Activated CD8-positive, alpha-beta memory T cell treated with anti-CD3 and anti-CD28 coated beads, Interleukin-2, amount 50 U/mL, for 4 hours (primary cell): ENCODE measurements around the gene SPCS2.
"Not testable (repeated sequence)": the region's sequence is repeated elsewhere in the genome, so short reads cannot be mapped to it uniquely, and the experiment has no call there.

ENCODE experiments used
- DNase-seq: peaks from one replicate; pipeline ENCODE4 v3.0.0-alpha.2; 2020

Gene SPCS2

GRCh38 chr11:75002516-75002915 lies 53.5 kb downstream of the SPCS2 start:
- DNase-seq = no peak

- no peak for DNase-seq
Measured at GRCh38 chr11:75004215-75004614, 55.1 kb downstream of the SPCS2 start.

GRCh38 chr11:75011357-75011756 lies 62.3 kb downstream of the SPCS2 start:
- DNase-seq = no peak

- no peak for DNase-seq
Measured at GRCh38 chr11:75011872-75012271, 62.8 kb downstream of the SPCS2 start.

DNA sequence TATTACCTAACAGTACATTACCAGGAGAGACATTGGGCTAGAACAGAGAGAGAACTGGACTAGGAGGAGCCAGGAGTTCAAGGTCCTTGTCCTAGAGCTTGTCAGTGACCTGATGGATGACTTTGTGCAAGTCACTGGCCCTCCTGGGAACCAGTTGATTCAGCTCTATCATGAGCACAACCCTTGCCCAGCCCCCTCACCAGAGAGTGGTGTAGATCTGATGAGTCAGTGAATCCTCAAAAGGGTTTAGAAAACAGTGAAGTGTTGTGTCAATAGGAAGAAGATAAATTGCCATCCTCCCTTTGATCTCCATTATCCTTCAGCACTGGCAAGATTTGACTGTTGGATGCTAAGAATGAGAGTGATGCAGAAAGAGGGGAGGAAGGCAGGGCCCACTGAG lies 64.0 kb downstream of the SPCS2 start:
- no peak for DNase-seq

DNA sequence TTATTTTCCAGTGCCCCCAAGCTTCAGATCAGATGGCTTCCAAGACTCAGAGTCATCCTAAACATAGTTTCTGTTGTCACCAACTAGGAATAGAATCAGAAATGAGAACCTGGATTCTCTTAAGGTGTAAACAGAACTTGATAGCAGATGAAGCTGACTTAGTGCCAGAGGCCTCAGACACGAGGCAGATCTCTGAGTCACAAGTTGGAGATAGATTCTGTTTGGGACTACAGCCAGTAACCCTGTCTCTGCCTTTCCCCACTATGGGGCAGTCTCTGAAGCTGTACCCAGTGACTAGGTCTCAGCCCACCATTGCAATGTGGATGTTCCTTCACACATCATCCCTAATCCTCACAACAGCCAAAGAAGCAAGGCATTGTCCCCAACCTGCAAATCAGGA lies 65.1 kb downstream of the SPCS2 start:
- no peak for DNase-seq

DNA sequence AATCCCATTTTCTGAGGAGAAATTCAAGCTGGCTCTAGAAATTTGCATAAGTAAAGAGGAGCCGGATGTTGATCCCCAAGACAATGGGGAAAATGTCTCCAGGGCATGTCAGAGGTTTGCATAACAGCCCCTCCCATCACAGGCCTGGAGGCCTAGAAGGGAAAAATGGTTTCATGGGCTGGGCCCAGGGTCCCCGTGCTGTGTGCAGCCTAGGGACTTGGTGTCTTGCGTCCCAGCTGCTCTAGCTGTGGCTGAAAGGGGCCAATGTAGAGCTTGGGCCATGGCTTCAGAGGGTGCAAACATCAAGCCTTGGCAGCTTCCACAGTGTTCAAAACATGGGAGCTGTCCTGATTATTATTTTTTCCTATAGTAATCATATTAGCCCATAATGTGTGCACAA lies 70.1 kb downstream of the SPCS2 start:
- not testable (repeated sequence) for DNase-seq

GRCh38 chr11:75020328-75020727 lies 71.3 kb downstream of the SPCS2 start:
- not testable (repeated sequence) for DNase-seq

- no peak for DNase-seq
Measured at GRCh38 chr11:75022296-75022695, 73.2 kb downstream of the SPCS2 start.

GRCh38 chr11:75022759-75023396 lies 73.8 kb downstream of the SPCS2 start:
- DNase-seq = peak; percentile 76

- no peak for DNase-seq
Measured at GRCh38 chr11:75023446-75024067, 74.5 kb downstream of the SPCS2 start.

DNA sequence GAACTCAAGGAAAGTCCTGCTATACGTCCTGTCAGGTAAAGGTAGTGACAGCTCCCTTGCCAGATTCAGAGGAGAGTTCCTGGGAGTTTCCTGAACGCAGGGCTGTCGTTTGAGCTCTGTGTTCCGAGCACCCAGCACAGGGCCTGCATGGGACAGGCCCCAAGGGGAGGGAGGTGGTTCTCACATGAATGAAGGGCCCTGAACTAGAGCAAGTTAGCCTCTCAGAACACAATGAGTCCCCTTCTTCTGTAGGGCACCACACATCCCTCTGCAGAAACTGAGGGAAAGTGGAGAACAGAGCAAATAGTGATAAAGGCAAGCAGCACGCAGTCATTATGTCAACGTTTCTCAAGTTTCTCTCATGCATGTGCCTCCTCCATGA lies 75.0 kb downstream of the SPCS2 start:
- DNase-seq = no peak

- no peak for DNase-seq
Measured at GRCh38 chr11:75024764-75025211, 75.7 kb downstream of the SPCS2 start.

DNA sequence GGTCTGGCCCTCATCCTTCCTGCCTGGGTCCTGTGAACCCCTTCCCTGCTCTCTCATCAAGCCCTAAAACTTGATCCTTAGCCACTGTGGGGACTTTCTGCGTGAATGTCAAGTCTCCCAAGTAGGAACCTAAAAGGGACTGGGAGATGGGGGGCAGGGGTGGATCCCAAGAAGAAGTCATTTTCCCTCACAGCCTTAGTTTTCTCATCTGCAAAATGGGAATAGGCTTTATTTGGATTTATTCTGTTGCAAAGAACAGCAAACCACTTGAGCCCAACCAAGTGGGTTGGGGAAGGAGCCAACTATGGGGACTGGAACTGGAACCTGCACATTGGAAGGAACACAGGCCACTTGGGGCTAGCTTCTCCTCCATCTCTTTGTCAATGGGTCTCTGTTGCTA lies 76.5 kb downstream of the SPCS2 start:
- DNase-seq = no peak

DNA sequence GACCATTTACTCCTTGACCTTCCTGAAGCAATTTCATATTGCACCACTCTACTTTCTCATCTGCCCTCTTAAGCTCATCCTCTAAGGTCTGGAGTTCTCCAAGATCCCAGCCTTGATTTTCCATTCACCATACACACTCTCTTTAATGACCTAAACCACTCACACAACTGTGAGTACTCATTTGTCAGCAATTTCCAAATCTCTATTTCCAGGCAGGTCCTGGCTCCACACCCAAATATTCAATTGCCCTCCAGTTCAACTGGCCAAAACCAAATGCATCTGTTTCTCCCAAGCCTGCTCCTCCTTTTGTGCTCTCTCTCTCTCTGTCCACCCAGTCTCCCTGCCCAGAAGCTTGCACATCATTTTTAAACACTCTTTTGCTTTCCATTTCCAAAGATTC lies 79.3 kb downstream of the SPCS2 start:
- no peak for DNase-seq
